ENCODE measurements around the gene CLPTM1L.
"Not testable (repeated sequence)": the region's sequence is repeated elsewhere in the genome, so short reads cannot be mapped to it uniquely, and the experiment has no call there.

Gene CLPTM1L

DNA sequence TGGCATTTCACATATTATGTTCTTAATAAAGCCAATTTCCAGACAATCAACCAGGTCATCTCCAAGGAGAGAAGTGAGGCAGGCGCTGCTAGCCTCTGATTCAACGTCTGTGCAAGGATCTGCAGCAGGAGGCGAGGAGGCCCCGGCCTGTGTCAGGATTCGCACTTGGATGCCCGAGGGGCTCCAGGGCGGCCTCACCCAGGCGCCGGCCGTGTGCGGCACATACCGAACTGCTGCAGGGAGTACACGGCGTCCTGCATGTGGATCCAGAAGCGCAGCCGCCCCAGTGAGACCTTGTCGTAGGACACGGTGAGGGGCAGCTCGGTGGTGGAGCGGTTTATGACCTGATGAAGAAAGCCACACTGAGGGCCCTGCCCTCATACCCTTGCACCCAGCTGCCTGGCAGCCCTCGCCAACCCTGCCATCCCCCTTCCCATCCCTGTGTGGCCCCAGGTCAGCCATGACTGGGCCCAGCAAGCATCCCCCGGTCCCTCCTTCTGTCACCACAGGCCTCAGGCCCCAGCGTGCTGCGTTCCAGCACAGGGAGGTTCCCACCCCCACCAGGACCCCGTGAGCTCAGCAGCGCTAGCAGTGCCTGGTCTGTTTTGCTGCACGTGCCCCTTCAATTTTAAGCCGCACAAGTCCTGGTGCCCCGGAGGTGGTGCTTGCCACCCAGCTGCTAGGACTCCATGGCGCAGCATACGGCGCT lies 9.9 kb downstream of the CLPTM1L start:
- H3K27ac ChIP-seq (ENCODE audit: low read depth in 2 of 2, low read length in 2 of 2): no peak overlapping the region
- no peak overlapping the region for H3K4me3 ChIP-seq (ENCODE audit: low read length in 2 of 2)
- peaks cover 75 to 82% of the 10 kb centered on the region in 2 donors for H3K36me3 ChIP-seq (ENCODE audit: control insufficient read depth in 2 of 2, insufficient read depth in 2 of 2, low read length in 2 of 2)
- H3K9me3 ChIP-seq (ENCODE audit: control insufficient read depth in 2 of 2, low read length in 2 of 2): no peaks in the 10 kb centered on the region
- no peaks in the 10 kb centered on the region for H3K27me3 ChIP-seq (ENCODE audit: control insufficient read depth in 2 of 2, insufficient read depth in 2 of 2, low read length in 2 of 2)
- H3K9ac ChIP-seq (ENCODE audit: low read depth in 1 of 2, low read length in 2 of 2): no peak overlapping the region
- peaks cover 7 to 11% of the 10 kb centered on the region in 2 donors for H3K4me1 ChIP-seq (ENCODE audit: control insufficient read depth in 2 of 2, insufficient read depth in 2 of 2, low read length in 2 of 2)

DNA sequence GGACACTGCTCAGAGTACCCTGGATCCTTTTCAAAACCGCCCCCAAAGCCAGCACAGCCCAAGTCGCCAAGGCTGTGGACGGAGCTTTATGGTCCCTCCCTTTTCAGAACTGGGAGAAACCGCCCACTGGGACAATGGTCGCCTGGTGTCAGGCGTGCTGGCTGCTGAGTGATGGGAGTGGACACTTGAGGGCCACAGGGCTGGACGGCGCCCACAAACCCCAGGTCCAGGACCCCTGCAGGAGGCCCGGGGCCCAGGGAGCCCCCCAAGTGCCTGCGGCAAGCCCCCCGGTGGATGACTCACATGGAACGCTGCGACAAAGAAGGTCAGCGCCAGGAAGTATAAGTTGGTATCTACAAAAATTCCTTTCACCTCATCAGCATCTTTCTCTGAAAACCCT lies 10.9 kb downstream of the CLPTM1L start:
- no peak overlapping the region for H3K27ac ChIP-seq (ENCODE audit: low read depth in 2 of 2, low read length in 2 of 2)
- H3K27me3 ChIP-seq (ENCODE audit: control insufficient read depth in 2 of 2, insufficient read depth in 2 of 2, low read length in 2 of 2): no peaks in the 10 kb centered on the region
- peaks cover 7 to 11% of the 10 kb centered on the region in 2 donors for H3K4me1 ChIP-seq (ENCODE audit: control insufficient read depth in 2 of 2, insufficient read depth in 2 of 2, low read length in 2 of 2)
- H3K4me3 ChIP-seq (ENCODE audit: low read length in 2 of 2): no peak overlapping the region
- H3K9ac ChIP-seq (ENCODE audit: low read depth in 1 of 2, low read length in 2 of 2): no peak overlapping the region
- H3K36me3 ChIP-seq (ENCODE audit: control insufficient read depth in 2 of 2, insufficient read depth in 2 of 2, low read length in 2 of 2): peaks cover 74 to 85% of the 10 kb centered on the region in 2 donors
- no peaks in the 10 kb centered on the region for H3K9me3 ChIP-seq (ENCODE audit: control insufficient read depth in 2 of 2, low read length in 2 of 2)

DNA sequence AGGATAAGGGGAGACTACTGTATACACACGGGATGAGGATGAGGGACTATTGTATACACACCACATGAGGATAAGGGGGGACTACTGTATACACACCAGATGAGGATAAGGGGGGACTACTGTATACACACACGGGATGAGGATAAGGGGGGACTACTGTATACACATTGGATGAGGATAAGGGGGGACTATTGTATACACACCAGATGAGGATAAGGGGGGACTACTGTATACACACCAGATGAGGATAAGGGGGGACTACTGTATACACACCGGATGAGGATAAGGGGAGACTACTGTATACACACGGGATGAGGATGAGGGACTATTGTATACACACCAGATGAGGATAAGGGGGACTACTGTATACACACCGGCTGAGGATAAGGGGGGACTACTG lies 11.6 kb downstream of the CLPTM1L start:
- Histone ChIP-seq H3K4me1 (ENCODE audit: control insufficient read depth in 2 of 2, insufficient read depth in 2 of 2, low read length in 2 of 2) (peaks cover 7 to 11% of the 10 kb centered on the region in 2 donors), H3K36me3 (ENCODE audit: control insufficient read depth in 2 of 2, insufficient read depth in 2 of 2, low read length in 2 of 2) (peaks cover 70 to 78% of the 10 kb centered on the region in 2 donors)
- H3K4me3 ChIP-seq (ENCODE audit: low read length in 2 of 2); H3K9ac ChIP-seq (ENCODE audit: low read depth in 1 of 2, low read length in 2 of 2); H3K27ac ChIP-seq (ENCODE audit: low read depth in 2 of 2, low read length in 2 of 2); H3K27me3 ChIP-seq (ENCODE audit: control insufficient read depth in 2 of 2, insufficient read depth in 2 of 2, low read length in 2 of 2); H3K9me3 ChIP-seq (ENCODE audit: control insufficient read depth in 2 of 2, low read length in 2 of 2): not testable (repeated sequence)

DNA sequence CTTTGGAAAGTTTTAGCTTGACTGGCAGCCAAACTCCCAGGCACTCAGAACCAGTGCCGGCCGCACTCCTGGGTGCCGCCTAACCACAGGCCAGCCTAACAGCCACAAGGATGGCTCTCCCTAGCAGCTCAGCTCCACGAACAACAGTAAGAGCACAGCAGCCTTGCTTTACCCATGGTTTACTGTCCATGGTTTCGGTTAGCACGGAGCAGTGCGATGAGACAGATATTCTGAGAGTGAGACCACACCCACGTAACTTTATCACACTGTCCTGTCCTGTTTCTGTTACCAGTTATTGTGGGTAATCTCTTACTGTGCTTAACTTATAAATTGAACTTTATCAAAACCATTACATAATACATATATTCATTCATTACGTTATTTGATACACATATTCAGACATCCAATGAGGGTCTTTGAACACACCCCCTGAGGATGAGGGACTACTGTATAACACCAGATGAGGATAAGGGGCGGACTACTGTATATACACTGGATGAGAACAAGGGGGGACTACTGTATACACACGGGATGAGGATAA lies 12.4 kb downstream of the CLPTM1L start:
- peaks cover 7 to 11% of the 10 kb centered on the region in 2 donors for H3K4me1 ChIP-seq (ENCODE audit: control insufficient read depth in 2 of 2, insufficient read depth in 2 of 2, low read length in 2 of 2)
- H3K9ac ChIP-seq (ENCODE audit: low read depth in 1 of 2, low read length in 2 of 2): no peak overlapping the region
- no peaks in the 10 kb centered on the region for H3K27me3 ChIP-seq (ENCODE audit: control insufficient read depth in 2 of 2, insufficient read depth in 2 of 2, low read length in 2 of 2)
- no peaks in the 10 kb centered on the region for H3K9me3 ChIP-seq (ENCODE audit: control insufficient read depth in 2 of 2, low read length in 2 of 2)
- H3K4me3 ChIP-seq (ENCODE audit: low read length in 2 of 2): no peak overlapping the region
- no peak overlapping the region for H3K27ac ChIP-seq (ENCODE audit: low read depth in 2 of 2, low read length in 2 of 2)
- H3K36me3 ChIP-seq (ENCODE audit: control insufficient read depth in 2 of 2, insufficient read depth in 2 of 2, low read length in 2 of 2): peaks cover 63 to 71% of the 10 kb centered on the region in 2 donors

DNA sequence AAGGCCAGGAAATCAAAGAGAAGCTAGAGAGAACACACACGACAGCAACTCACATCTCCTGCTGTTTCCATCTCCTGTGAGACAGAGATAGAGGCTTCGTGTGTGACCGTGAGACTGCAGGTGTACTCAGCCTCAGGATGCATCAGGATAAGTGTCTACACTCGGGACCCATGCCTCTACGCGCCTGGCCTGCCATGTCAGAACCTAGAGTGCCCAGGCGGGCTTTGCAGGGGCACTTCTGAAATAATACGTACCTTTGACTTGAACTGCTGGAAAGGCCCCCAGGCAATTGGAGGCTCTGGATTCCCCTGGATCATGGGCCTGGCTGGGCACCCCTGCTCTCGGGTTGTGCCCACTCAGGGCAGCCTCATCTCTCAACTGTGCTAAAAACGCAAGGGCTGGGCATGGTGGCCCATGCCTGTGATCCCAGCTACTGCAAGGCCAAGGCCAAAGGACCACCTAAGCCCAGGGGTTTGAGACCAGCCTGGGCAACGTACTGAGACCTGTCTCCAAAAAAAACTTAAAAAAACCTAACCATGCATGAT lies 13.0 kb downstream of the CLPTM1L start:
- no peaks in the 10 kb centered on the region for H3K9me3 ChIP-seq (ENCODE audit: control insufficient read depth in 2 of 2, low read length in 2 of 2)
- H3K27ac ChIP-seq (ENCODE audit: low read depth in 2 of 2, low read length in 2 of 2): no peak overlapping the region
- no peak overlapping the region for H3K4me3 ChIP-seq (ENCODE audit: low read length in 2 of 2)
- peaks cover 57 to 65% of the 10 kb centered on the region in 2 donors for H3K36me3 ChIP-seq (ENCODE audit: control insufficient read depth in 2 of 2, insufficient read depth in 2 of 2, low read length in 2 of 2)
- H3K4me1 ChIP-seq (ENCODE audit: control insufficient read depth in 2 of 2, insufficient read depth in 2 of 2, low read length in 2 of 2): peaks cover 7 to 11% of the 10 kb centered on the region in 2 donors
- H3K9ac ChIP-seq (ENCODE audit: low read depth in 1 of 2, low read length in 2 of 2): no peak overlapping the region
- no peaks in the 10 kb centered on the region for H3K27me3 ChIP-seq (ENCODE audit: control insufficient read depth in 2 of 2, insufficient read depth in 2 of 2, low read length in 2 of 2)

- Histone ChIP-seq H3K27me3 (ENCODE audit: control insufficient read depth in 2 of 2, insufficient read depth in 2 of 2, low read length in 2 of 2) (no peaks in the 10 kb centered on the region), H3K36me3 (ENCODE audit: control insufficient read depth in 2 of 2, insufficient read depth in 2 of 2, low read length in 2 of 2) (peaks cover 49 to 59% of the 10 kb centered on the region in 2 donors), H3K9ac (ENCODE audit: low read depth in 1 of 2, low read length in 2 of 2) (no peak overlapping the region), H3K4me3 (ENCODE audit: low read length in 2 of 2) (no peak overlapping the region), H3K27ac (ENCODE audit: low read depth in 2 of 2, low read length in 2 of 2) (peak overlapping the region in 1 of 2 donors; percentile 56), H3K9me3 (ENCODE audit: control insufficient read depth in 2 of 2, low read length in 2 of 2) (no peaks in the 10 kb centered on the region), H3K4me1 (ENCODE audit: control insufficient read depth in 2 of 2, insufficient read depth in 2 of 2, low read length in 2 of 2) (peaks cover 7 to 11% of the 10 kb centered on the region in 2 donors)
Observed at GRCh38 chr5:1330847-1331831, 13.8 kb downstream of the CLPTM1L start.

- H3K4me3 ChIP-seq (ENCODE audit: low read length in 2 of 2): no peak overlapping the region
- no peaks in the 10 kb centered on the region for H3K9me3 ChIP-seq (ENCODE audit: control insufficient read depth in 2 of 2, low read length in 2 of 2)
- peaks cover 7 to 11% of the 10 kb centered on the region in 2 donors for H3K4me1 ChIP-seq (ENCODE audit: control insufficient read depth in 2 of 2, insufficient read depth in 2 of 2, low read length in 2 of 2)
- H3K27me3 ChIP-seq (ENCODE audit: control insufficient read depth in 2 of 2, insufficient read depth in 2 of 2, low read length in 2 of 2): no peaks in the 10 kb centered on the region
- H3K27ac ChIP-seq (ENCODE audit: low read depth in 2 of 2, low read length in 2 of 2): peak overlapping the region in 1 of 2 donors; percentile 56
- no peak overlapping the region for H3K9ac ChIP-seq (ENCODE audit: low read depth in 1 of 2, low read length in 2 of 2)
- peaks cover 48 to 59% of the 10 kb centered on the region in 2 donors for H3K36me3 ChIP-seq (ENCODE audit: control insufficient read depth in 2 of 2, insufficient read depth in 2 of 2, low read length in 2 of 2)
Observed at GRCh38 chr5:1330146-1330846, 14.6 kb downstream of the CLPTM1L start.

DNA sequence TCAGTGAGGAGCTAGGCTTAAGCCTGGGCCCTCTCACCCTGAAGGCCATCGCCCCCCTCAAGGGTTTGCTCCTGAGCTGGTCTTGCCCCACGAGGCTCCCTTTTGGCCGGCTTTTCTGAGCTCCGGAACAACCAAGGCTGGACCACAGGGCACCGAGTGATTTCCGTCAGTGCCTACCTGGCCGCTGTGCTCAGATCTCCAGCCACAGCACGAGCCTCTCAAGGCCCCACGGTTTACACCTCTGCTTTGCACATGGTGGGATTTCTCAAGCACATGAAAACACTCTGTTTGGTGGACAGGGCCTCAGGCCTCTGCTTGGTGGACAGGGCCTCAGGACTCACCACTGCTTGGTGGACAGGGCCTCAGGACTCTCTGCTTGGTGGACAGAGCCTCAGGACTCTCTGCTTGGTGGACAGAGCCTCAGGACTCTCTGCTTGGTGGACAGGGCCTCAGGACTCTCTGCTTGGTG lies 15.8 kb downstream of the CLPTM1L start:
- no peaks in the 10 kb centered on the region for H3K27me3 ChIP-seq (ENCODE audit: control insufficient read depth in 2 of 2, insufficient read depth in 2 of 2, low read length in 2 of 2)
- H3K9me3 ChIP-seq (ENCODE audit: control insufficient read depth in 2 of 2, low read length in 2 of 2): no peaks in the 10 kb centered on the region
- no peak overlapping the region for H3K4me3 ChIP-seq (ENCODE audit: low read length in 2 of 2)
- no peak overlapping the region for H3K27ac ChIP-seq (ENCODE audit: low read depth in 2 of 2, low read length in 2 of 2)
- H3K9ac ChIP-seq (ENCODE audit: low read depth in 1 of 2, low read length in 2 of 2): no peak overlapping the region
- H3K4me1 ChIP-seq (ENCODE audit: control insufficient read depth in 2 of 2, insufficient read depth in 2 of 2, low read length in 2 of 2): peaks cover 7 to 11% of the 10 kb centered on the region in 2 donors
- H3K36me3 ChIP-seq (ENCODE audit: control insufficient read depth in 2 of 2, insufficient read depth in 2 of 2, low read length in 2 of 2): peaks cover 53 to 62% of the 10 kb centered on the region in 2 donors

DNA sequence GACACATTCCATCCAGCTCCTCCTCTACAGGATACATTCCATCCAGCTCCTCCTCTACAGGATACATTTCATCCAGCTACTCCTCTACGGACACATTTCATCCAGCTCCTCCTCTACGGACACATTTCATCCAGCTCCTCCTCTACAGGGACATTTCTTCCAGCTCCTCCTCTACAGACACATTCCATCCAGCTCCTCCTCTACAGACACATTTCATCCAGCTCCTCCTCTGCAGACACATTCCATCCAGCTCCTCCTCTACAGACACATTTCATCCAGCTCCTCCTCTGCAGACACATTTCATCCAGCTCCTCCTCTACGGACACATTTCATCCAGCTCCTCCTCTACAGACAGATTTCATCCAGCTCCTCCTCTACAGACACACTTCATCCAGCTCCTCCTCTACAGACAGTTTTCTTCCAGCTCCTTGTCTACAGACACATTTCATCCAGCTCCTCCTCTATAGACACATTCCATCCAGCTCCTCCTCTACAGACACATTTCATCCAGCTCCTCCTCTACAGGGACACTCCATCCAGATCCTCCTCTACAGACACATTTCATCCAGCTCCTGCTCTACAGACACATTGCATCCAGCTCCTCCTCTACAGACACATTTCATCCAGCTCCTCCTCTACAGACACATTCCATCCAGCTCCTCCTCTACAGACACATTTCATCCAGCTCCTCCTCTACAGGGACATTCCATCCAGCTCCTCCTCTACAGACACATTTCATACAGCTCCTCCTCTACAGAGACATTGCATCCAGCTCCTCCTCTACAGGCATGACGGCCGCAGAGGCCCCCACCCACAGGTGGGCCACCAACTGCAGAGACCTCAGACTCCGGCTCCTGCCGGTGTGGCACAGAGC lies 16.4 kb downstream of the CLPTM1L start:
- Histone ChIP-seq H3K4me1 (ENCODE audit: control insufficient read depth in 2 of 2, insufficient read depth in 2 of 2, low read length in 2 of 2) (peaks cover 7 to 11% of the 10 kb centered on the region in 2 donors), H3K36me3 (ENCODE audit: control insufficient read depth in 2 of 2, insufficient read depth in 2 of 2, low read length in 2 of 2) (peaks cover 53 to 62% of the 10 kb centered on the region in 2 donors)
- H3K27ac ChIP-seq (ENCODE audit: low read depth in 2 of 2, low read length in 2 of 2); H3K27me3 ChIP-seq (ENCODE audit: control insufficient read depth in 2 of 2, insufficient read depth in 2 of 2, low read length in 2 of 2); H3K4me3 ChIP-seq (ENCODE audit: low read length in 2 of 2); H3K9ac ChIP-seq (ENCODE audit: low read depth in 1 of 2, low read length in 2 of 2); H3K9me3 ChIP-seq (ENCODE audit: control insufficient read depth in 2 of 2, low read length in 2 of 2): not testable (repeated sequence)

All from mucosa of rectum (tissue), 2 donors.